Natural killer cell (primary cell): ENCODE data around the gene DIAPH1. TPM values are rescaled to one million over a fixed set of nuclear protein-coding genes. Genes with fewer than 3 reads are reported as not detected.
A peak's percentile ranks its signal among the peaks of the same experiment; 100 is the strongest.

Source experiments
- ATAC-seq, 3 donors: fragments of 150-1000 bp in 2 of 3; fragments of 200-7000 bp in 1 of 3; cut with Tn5 transposase; 1 replicate in 1 of 3; 2 replicates in 2 of 3; pipeline ENCODE4 v1.10.0; 2021; ENCODE audit warnings: mild to moderate bottlenecking in 2 of 3, moderate library complexity in 2 of 3
- DNase-seq, 2 donors: peaks; one replicate each; pipeline versions ENCODE4 v3.0.0 to v3.0.0-alpha.2; 2013 to 2021; ENCODE audit warnings: mixed read lengths in 1 of 2
- H3K27ac ChIP-seq: one replicate; pipeline ENCODE4 v1.5.1; 2013; ENCODE audit warnings: mild to moderate bottlenecking, low read length
- H3K27me3 ChIP-seq: one replicate; pipeline ENCODE4 v1.6.1; 2013; ENCODE audit warnings: low read length; ENCODE audit not compliant: control insufficient read depth, insufficient read depth
- H3K36me3 ChIP-seq: one replicate; pipeline ENCODE4 v1.6.1; 2013; ENCODE audit warnings: low read length; ENCODE audit not compliant: control insufficient read depth, insufficient read depth
- H3K4me1 ChIP-seq: one replicate; pipeline ENCODE4 v1.6.1; 2013; ENCODE audit warnings: low read length; ENCODE audit not compliant: control insufficient read depth, insufficient read depth
- H3K4me3 ChIP-seq: one replicate; pipeline ENCODE4 v1.5.1; 2013; ENCODE audit warnings: low read length
- H3K9me3 ChIP-seq: one replicate; pipeline ENCODE4 v1.6.1; 2013; ENCODE audit warnings: low read length; ENCODE audit not compliant: control insufficient read depth, insufficient read depth
- H3K27ac Mint-ChIP-seq, 2 donors: one replicate each; pipeline ENCODE4 v1.8.0; 2022; ENCODE audit warnings: mild to moderate bottlenecking in 2 of 2, mixed read lengths in 2 of 2, moderate library complexity in 1 of 2
- H3K27me3 Mint-ChIP-seq, 2 donors: one replicate each; pipeline ENCODE4 v1.8.0; 2022; ENCODE audit warnings: low read depth in 2 of 2, mixed read lengths in 2 of 2
- H3K36me3 Mint-ChIP-seq: one replicate; pipeline ENCODE4 v1.8.0; 2022; ENCODE audit warnings: mixed read lengths
- H3K4me1 Mint-ChIP-seq, 2 donors: one replicate each; pipeline ENCODE4 v1.8.0; 2022; ENCODE audit warnings: mixed read lengths in 2 of 2
- H3K4me3 Mint-ChIP-seq: one replicate; pipeline ENCODE4 v1.8.0; 2022; ENCODE audit warnings: mild to moderate bottlenecking, moderate library complexity, mixed read lengths
- H3K9me3 Mint-ChIP-seq, 2 donors: one replicate each; pipeline ENCODE4 v1.8.0; 2022; ENCODE audit warnings: mixed read lengths in 2 of 2
- WGBS: methylation state at CpG from one replicate; pipeline ENCODE4 v1.1.7; 2013; ENCODE audit warnings: missing lambda C conversion rate; ENCODE audit not compliant: insufficient coverage; 5-methylcytosine and 5-hydroxymethylcytosine counted together
- intact Hi-C: fragments of 100-400 bp; cut with micrococcal nuclease; formaldehyde crosslinking; loops from one replicate; pipeline ENCODE4 v1.14.2; 2022
- total RNA-seq, 4 donors: library from RNA; stranded (reverse); fragments of 120-200 nt in 1 of 4; gene quantifications; one replicate each; pipeline versions ENCODE4 v1.2.3 to v1.2.4, GENCODE V29; 2013 to 2022
- TF ChIP-seq, protein P1 (sequence below): fragments of 200-600 bp; IDR thresholded peaks from one replicate; pipeline ENCODE4 v1.8.0; 2022; ENCODE audit warnings: antibody characterized with exemption

Gene DIAPH1
- total RNA-seq, 3 donors from 2014 or later (not counting 1 experiment from before 2014, with no cell fraction given) = 410 to 456 (median 419) TPM

DNA sequence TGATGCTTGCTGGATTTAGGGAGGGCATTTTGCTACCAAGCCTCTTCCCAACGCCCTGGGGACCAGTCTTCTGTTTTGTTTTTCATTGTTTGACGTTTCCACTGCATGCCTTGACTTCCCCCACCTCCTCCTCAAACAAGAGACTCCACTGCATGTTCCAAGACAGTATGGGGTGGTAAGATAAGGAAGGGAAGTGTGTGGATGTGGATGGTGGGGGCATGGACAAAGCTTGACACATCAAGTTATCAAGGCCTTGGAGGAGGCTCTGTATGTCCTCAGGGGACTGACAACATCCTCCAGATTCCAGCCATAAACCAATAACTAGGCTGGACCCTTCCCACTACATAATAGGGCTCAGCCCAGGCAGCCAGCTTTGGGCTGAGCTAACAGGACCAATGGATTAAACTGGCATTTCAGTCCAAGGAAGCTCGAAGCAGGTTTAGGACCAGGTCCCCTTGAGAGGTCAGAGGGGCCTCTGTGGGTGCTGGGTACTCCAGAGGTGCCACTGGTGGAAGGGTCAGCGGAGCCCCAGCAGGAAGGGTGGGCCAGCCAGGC is 107.0 kb downstream of the DIAPH1 start:
- Mint-ChIP-seq H3K27me3 (no peaks in the 10 kb centered on the region), H3K9me3 (no peaks in the 10 kb centered on the region), H3K4me1 (peaks cover 50 to 58% of the 10 kb centered on the region in 2 donors), H3K4me3 (peak overlapping the region; percentile 43), H3K36me3 (no peaks in the 10 kb centered on the region), H3K27ac (peak overlapping the region; percentile 9 to 82)
- H3K27ac ChIP-seq = no peak overlapping the region
- TF ChIP-seq, protein P1, sequence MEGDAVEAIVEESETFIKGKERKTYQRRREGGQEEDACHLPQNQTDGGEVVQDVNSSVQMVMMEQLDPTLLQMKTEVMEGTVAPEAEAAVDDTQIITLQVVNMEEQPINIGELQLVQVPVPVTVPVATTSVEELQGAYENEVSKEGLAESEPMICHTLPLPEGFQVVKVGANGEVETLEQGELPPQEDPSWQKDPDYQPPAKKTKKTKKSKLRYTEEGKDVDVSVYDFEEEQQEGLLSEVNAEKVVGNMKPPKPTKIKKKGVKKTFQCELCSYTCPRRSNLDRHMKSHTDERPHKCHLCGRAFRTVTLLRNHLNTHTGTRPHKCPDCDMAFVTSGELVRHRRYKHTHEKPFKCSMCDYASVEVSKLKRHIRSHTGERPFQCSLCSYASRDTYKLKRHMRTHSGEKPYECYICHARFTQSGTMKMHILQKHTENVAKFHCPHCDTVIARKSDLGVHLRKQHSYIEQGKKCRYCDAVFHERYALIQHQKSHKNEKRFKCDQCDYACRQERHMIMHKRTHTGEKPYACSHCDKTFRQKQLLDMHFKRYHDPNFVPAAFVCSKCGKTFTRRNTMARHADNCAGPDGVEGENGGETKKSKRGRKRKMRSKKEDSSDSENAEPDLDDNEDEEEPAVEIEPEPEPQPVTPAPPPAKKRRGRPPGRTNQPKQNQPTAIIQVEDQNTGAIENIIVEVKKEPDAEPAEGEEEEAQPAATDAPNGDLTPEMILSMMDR = no peak
- intact Hi-C loops = loop anchor here (5.0 kb wide), 2 partner anchors 100 to 185 kb away; partner anchors contain the start of gene PCDHGA10
- H3K27me3 ChIP-seq = no peaks in the 10 kb centered on the region
- DNase-seq = no peak
- no peak overlapping the region for H3K4me3 ChIP-seq
- no peaks in the 10 kb centered on the region for H3K9me3 ChIP-seq
- no peak for ATAC-seq
- peaks cover 24% of the 10 kb centered on the region for H3K36me3 ChIP-seq
- peaks cover 69% of the 10 kb centered on the region for H3K4me1 ChIP-seq
- WGBS = 84% methylated on average over 2 of the region's 4 CpGs

DNA sequence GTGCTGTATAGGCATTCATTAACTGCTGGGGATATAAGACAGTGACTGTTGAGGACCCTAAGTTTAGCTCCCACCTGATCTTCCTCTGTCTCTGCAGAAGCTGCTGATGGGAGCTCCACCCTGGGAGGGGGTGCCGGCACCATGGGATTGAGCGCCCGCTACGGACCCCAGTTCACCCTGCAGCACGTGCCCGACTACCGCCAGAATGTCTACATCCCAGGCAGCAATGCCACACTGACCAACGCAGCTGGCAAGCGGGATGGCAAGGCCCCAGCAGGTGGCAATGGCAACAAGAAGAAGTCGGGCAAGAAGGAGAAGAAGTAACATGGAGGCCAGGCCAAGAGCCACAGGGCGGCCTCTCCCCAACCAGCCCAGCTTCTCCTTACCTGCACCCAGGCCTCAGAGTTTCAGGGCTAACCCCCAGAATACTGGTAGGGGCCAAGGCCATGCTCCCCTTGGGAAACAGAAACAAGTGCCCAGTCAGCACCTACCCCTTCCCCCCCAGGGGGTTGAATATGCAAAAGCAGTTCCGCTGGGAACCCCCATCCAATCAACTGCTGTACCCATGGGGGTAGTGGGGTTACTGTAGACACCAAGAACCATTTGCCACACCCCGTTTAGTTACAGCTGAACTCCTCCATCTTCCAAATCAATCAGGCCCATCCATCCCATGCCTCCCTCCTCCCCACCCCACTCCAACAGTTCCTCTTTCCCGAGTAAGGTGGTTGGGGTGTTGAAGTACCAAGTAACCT is 107.8 kb downstream of the DIAPH1 start:
- no peak overlapping the region for H3K27ac ChIP-seq
- Mint-ChIP-seq H3K4me3 (peak overlapping the region; percentile 43), H3K27ac (peak overlapping the region in 1 of 2 donors; percentile 82), H3K4me1 (peaks cover 41 to 50% of the 10 kb centered on the region in 2 donors), H3K27me3 (no peaks in the 10 kb centered on the region), H3K9me3 (no peaks in the 10 kb centered on the region), H3K36me3 (no peaks in the 10 kb centered on the region)
- H3K36me3 ChIP-seq = peaks cover 16% of the 10 kb centered on the region
- no peaks in the 10 kb centered on the region for H3K27me3 ChIP-seq
- TF ChIP-seq, protein P1 = no peak
- ATAC-seq (no peak), DNase-seq (no peak)
- 94% methylated on average over 12 of the region's 14 CpGs for WGBS
- no peaks in the 10 kb centered on the region for H3K9me3 ChIP-seq
- intact Hi-C loops = loop anchor here (5.0 kb wide), 2 partner anchors 99 to 184 kb away; partner anchors contain the start of gene PCDHGA10
- no peak overlapping the region for H3K4me3 ChIP-seq
- H3K4me1 ChIP-seq = peaks cover 63% of the 10 kb centered on the region

DNA sequence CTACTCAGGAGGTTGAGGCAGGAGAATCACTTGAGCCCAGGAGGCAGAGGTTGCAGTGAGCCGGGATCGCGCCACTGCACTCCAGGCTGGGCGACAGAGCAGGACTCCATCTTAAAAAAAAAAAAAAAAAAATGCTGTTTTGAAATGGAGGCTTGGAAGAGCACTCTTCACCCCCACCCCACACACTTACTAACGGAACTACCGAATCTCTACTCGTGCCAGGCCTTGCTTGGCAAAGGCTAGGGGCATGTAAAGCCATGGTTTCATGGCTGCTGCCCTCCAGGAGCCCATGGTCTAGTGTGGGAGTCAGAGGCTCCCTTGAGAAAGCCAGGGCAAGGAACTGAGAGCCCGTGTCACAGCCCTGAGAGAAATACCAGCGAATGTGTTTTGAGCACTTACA is 108.6 kb downstream of the DIAPH1 start:
- Mint-ChIP-seq H3K27ac (no peak overlapping the region), H3K9me3 (no peaks in the 10 kb centered on the region), H3K27me3 (no peaks in the 10 kb centered on the region), H3K4me1 (peaks cover 33 to 41% of the 10 kb centered on the region in 2 donors), H3K4me3 (no peak overlapping the region), H3K36me3 (no peaks in the 10 kb centered on the region)
- Histone ChIP-seq H3K36me3 (peaks cover 7% of the 10 kb centered on the region), H3K4me1 (peaks cover 54% of the 10 kb centered on the region), H3K4me3 (no peak overlapping the region), H3K27ac (no peak overlapping the region), H3K9me3 (no peaks in the 10 kb centered on the region), H3K27me3 (no peaks in the 10 kb centered on the region)
- intact Hi-C loops = loop anchor here (5.0 kb wide), 2 partner anchors 98 to 183 kb away; partner anchors contain the start of gene PCDHGA10
- 92% methylated on average over 8 of the region's 9 CpGs for WGBS
- DNase-seq = no peak
- no peak for ATAC-seq
- TF ChIP-seq, protein P1 = no peak
